CD4-positive, alpha-beta T cell (primary cell): ENCODE results near the gene CMTR1. TPM values are rescaled to one million over a fixed set of nuclear protein-coding genes. Genes with fewer than 3 reads are reported as not detected.

Source experiments
- ATAC-seq: fragments of 200-7000 bp; cut with Tn5 transposase; one replicate; pipeline ENCODE4 v1.10.0; 2022; ENCODE audit warnings: mild to moderate bottlenecking; ENCODE audit not compliant: poor library complexity
- CTCF ChIA-PET: fragments of 350-600 bp; sonication (Branson Sonifier 250); formaldehyde crosslinking; loops from one replicate; lab custom pipeline; 2021; ENCODE audit warnings: antibody characterized with exemption, inconsistent platforms; lab: Charles Lee
- POLR2A ChIA-PET: fragments of 350-600 bp; sonication (Branson Sonifier 250); formaldehyde crosslinking; loops from one replicate; lab custom pipeline; 2021; ENCODE audit warnings: antibody characterized with exemption, inconsistent platforms; lab: Charles Lee
- DNase-seq, 14 experiments: peaks; one replicate each; pipeline ENCODE4 v3.0.0-alpha.2; 2013 to 2020; ENCODE audit warnings: mixed read lengths in 2 of 14
- H3K27ac ChIP-seq, 2 donors: one replicate each; pipeline versions ENCODE4 v1.5.1 to v1.7.0; 2013; ENCODE audit warnings: low read length in 2 of 2, low read depth in 1 of 2, mild to moderate bottlenecking in 1 of 2
- H3K27me3 ChIP-seq, 2 experiments: 1 replicate in 1 of 2; 2 replicates in 1 of 2; pipeline versions ENCODE4 v1.6.1 to v1.7.0; 2013; ENCODE audit warnings: low read length in 2 of 2, control low read depth in 1 of 2, mild to moderate bottlenecking in 1 of 2, moderate library complexity in 1 of 2; ENCODE audit not compliant: insufficient read depth in 2 of 2, control insufficient read depth in 1 of 2
- H3K36me3 ChIP-seq: one replicate; pipeline ENCODE4 v1.6.1; 2013; ENCODE audit warnings: low read length, control low read depth; ENCODE audit not compliant: insufficient read depth
- H3K4me1 ChIP-seq: one replicate; pipeline ENCODE4 v1.6.1; 2013; ENCODE audit warnings: low read length, control low read depth; ENCODE audit not compliant: insufficient read depth
- H3K4me3 ChIP-seq: one replicate; pipeline ENCODE4 v1.5.1; 2013; ENCODE audit warnings: mild to moderate bottlenecking, low read length, moderate library complexity
- H3K9me3 ChIP-seq, 2 experiments: 1 replicate in 1 of 2; 2 replicates in 1 of 2; pipeline versions ENCODE4 v1.6.1 to v1.7.0; 2013; ENCODE audit warnings: low read length in 2 of 2, mild to moderate bottlenecking in 2 of 2, control low read depth in 1 of 2, moderate library complexity in 1 of 2; ENCODE audit not compliant: control insufficient read depth in 1 of 2, insufficient read depth in 1 of 2
- H3K27ac Mint-ChIP-seq: one replicate; pipeline ENCODE4 v1.8.0; 2020; ENCODE audit warnings: mixed read lengths
- H3K27me3 Mint-ChIP-seq: one replicate; pipeline ENCODE4 v1.8.0; 2021; ENCODE audit warnings: mixed read lengths
- H3K36me3 Mint-ChIP-seq: one replicate; pipeline ENCODE4 v1.8.0; 2021; ENCODE audit warnings: low read depth, mixed read lengths
- H3K4me1 Mint-ChIP-seq: one replicate; pipeline ENCODE4 v1.8.0; 2021; ENCODE audit warnings: low read depth, mixed read lengths
- H3K4me3 Mint-ChIP-seq: one replicate; pipeline ENCODE4 v1.8.0; 2020; ENCODE audit warnings: mild to moderate bottlenecking, mixed read lengths
- H3K9me3 Mint-ChIP-seq: one replicate; pipeline ENCODE4 v1.8.0; 2020; ENCODE audit warnings: mixed read lengths
- CTCF ChIP-seq: fragments of 200-600 bp; IDR thresholded peaks from one replicate; pipeline ENCODE4 v1.8.0; 2022; ENCODE audit warnings: antibody characterized with exemption, mild to moderate bottlenecking
- intact Hi-C, 2 experiments: fragments of 100-400 bp; cut with DNase I in 1 of 2; cut with micrococcal nuclease in 1 of 2; formaldehyde crosslinking; loops; one replicate each; pipeline versions ENCODE4 v1.15.1 to v1.9.0; 2023 to 2025; cut with DNase I, micrococcal nuclease
- total RNA-seq, 174 experiments: library from RNA in 2 of 174; stranded (reverse) in 2 of 174; gene quantifications; one replicate each; pipeline ENCODE4 v1.2.3 and lab custom pipeline; 2021 to 2026

Gene CMTR1
- total RNA-seq, 2 experiments from 2014 or later = 79.7 to 80.3 TPM

- H3K36me3 Mint-ChIP-seq = no peaks in the 10 kb centered on the region
- H3K27ac Mint-ChIP-seq = peak overlapping the region; percentile 77
- H3K9me3 ChIP-seq = no peaks in the 10 kb centered on the region
- no peaks in the 10 kb centered on the region for H3K9me3 Mint-ChIP-seq
- H3K4me1 ChIP-seq = peaks cover 88% of the 10 kb centered on the region
- no peaks in the 10 kb centered on the region for H3K27me3 ChIP-seq
- TF ChIP-seq CTCF = no peak
- ChIA-PET POLR2A (interaction anchor here (0.8 to 3.9 kb wide), 6 partner anchors 10 to 74 kb away, joined by 4 to 31 read pairs (median 6); no protein-coding TSS in a partner anchor), CTCF (interaction anchor here (0.7 to 3.0 kb wide), 4 partner anchors 12 to 75 kb away, joined by 3 to 18 read pairs (median 4); no protein-coding TSS in a partner anchor)
- ATAC-seq (no peak), DNase-seq (peak in 4 of 14 experiments; percentile 21 to 36 (median 35))
- no peak overlapping the region for H3K4me3 Mint-ChIP-seq
- peak overlapping the region in 1 of 2 donors; percentile 87 for H3K27ac ChIP-seq
- peaks cover 13% of the 10 kb centered on the region for H3K36me3 ChIP-seq
- no peak overlapping the region for H3K4me3 ChIP-seq
- H3K4me1 Mint-ChIP-seq = peaks cover 65% of the 10 kb centered on the region
- intact Hi-C loops = no loop called here
- H3K27me3 Mint-ChIP-seq = no peaks in the 10 kb centered on the region
Observed at GRCh38 chr6:37491830-37492208, 58.8 kb downstream of the CMTR1 start.

GRCh38 chr6:37492236-37492972, 59.4 kb downstream of the CMTR1 start:
- H3K36me3 Mint-ChIP-seq = no peaks in the 10 kb centered on the region
- no peak for TF ChIP-seq CTCF
- H3K27me3 Mint-ChIP-seq = no peaks in the 10 kb centered on the region
- H3K4me3 ChIP-seq = no peak overlapping the region
- intact Hi-C loops = no loop called here
- no peak for ATAC-seq
- peak in 2 of 14 experiments; percentile 1 to 16 for DNase-seq
- H3K27me3 ChIP-seq = no peaks in the 10 kb centered on the region
- H3K27ac Mint-ChIP-seq = peak overlapping the region; percentile 77
- CTCF ChIA-PET = interaction anchor here (0.7 to 3.0 kb wide), 4 partner anchors 11 to 75 kb away, joined by 3 to 18 read pairs (median 4); no protein-coding TSS in a partner anchor
- peaks cover 87% of the 10 kb centered on the region for H3K4me1 ChIP-seq
- H3K36me3 ChIP-seq = peaks cover 13% of the 10 kb centered on the region
- H3K4me1 Mint-ChIP-seq = peaks cover 70% of the 10 kb centered on the region
- peak overlapping the region in 1 of 2 donors; percentile 87 for H3K27ac ChIP-seq
- no peak overlapping the region for H3K4me3 Mint-ChIP-seq
- POLR2A ChIA-PET = interaction anchor here (0.8 to 3.9 kb wide), 6 partner anchors 10 to 73 kb away, joined by 4 to 31 read pairs (median 6); no protein-coding TSS in a partner anchor
- H3K9me3 Mint-ChIP-seq = no peaks in the 10 kb centered on the region
- no peaks in the 10 kb centered on the region for H3K9me3 ChIP-seq

- DNase-seq (peak in 3 of 14 experiments; percentile 21 to 36 (median 35)), ATAC-seq (no peak)
- Mint-ChIP-seq H3K27ac (no peak overlapping the region), H3K27me3 (no peaks in the 10 kb centered on the region), H3K4me3 (no peak overlapping the region), H3K36me3 (no peaks in the 10 kb centered on the region), H3K9me3 (no peaks in the 10 kb centered on the region), H3K4me1 (peaks cover 72% of the 10 kb centered on the region)
- Histone ChIP-seq H3K4me1 (peaks cover 87% of the 10 kb centered on the region), H3K36me3 (peaks cover 7% of the 10 kb centered on the region), H3K4me3 (no peak overlapping the region), H3K27me3 (no peaks in the 10 kb centered on the region), H3K9me3 (no peaks in the 10 kb centered on the region), H3K27ac (peak overlapping the region in 1 of 2 donors; percentile 87)
- ChIA-PET POLR2A (interaction anchor here (2.9 to 3.9 kb wide), 2 partner anchors 9 to 23 kb away, joined by 11 to 31 read pairs; no protein-coding TSS in a partner anchor), CTCF (no interaction called here)
- intact Hi-C loops = no loop called here
- TF ChIP-seq CTCF = no peak
Observed at GRCh38 chr6:37492991-37493660, 60.1 kb downstream of the CMTR1 start.
